ENCODE measurements around the gene CFAP210.
"Not testable (repeated sequence)": the region's sequence is repeated elsewhere in the genome, so short reads cannot be mapped to it uniquely, and the experiment has no call there.

Gene CFAP210

GRCh38 chr2:169712791-169713227 lies 18.6 kb upstream of the CFAP210 start:
- DNase-seq: no peak

GRCh38 chr2:169711751-169712509 lies 17.7 kb upstream of the CFAP210 start:
- DNase-seq: no peak

GRCh38 chr2:169709981-169710380 lies 15.8 kb upstream of the CFAP210 start:
- DNase-seq: no peak

GRCh38 chr2:169709331-169709730 lies 15.1 kb upstream of the CFAP210 start:
- no peak for DNase-seq

DNA sequence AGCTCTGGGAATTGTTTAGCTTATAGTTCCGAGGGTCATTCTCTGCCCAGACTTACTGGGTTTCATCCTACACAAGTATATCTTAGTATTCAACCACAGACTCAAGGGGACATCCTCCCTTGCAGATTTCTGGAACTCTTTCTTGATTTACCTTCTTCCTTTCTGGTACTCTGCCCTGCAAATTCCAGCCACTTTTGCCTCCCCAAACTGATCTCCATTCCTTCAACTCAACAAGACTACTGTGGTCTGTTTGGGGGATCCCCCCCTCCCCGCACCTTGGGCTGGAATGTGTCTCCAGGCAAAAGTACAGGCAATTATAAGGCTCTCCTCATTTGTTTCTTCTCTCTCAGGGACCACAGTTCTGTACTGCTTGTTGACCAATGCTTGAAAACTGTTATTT lies 13.4 kb upstream of the CFAP210 start:
- DNase-seq: no peak

DNA sequence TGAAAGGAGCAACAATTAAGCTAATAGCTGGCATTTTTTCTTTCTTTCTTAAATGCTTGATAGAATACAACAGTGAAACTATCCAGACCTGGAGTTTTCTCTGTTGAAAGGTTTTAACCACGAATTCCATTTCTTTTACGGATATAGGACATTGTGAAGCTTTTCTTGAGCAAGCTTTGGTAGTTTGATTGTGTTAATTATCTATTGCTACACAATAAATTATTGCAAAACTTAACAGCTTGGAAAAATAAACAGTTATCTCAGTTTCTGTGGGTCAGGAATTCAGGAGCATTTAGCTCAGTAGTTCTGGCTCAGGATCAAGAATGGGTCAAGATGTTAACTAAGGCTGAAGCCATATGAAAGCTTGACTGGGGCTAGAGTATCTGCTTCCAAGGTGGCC lies 11.7 kb upstream of the CFAP210 start:
- no peak for DNase-seq

DNA sequence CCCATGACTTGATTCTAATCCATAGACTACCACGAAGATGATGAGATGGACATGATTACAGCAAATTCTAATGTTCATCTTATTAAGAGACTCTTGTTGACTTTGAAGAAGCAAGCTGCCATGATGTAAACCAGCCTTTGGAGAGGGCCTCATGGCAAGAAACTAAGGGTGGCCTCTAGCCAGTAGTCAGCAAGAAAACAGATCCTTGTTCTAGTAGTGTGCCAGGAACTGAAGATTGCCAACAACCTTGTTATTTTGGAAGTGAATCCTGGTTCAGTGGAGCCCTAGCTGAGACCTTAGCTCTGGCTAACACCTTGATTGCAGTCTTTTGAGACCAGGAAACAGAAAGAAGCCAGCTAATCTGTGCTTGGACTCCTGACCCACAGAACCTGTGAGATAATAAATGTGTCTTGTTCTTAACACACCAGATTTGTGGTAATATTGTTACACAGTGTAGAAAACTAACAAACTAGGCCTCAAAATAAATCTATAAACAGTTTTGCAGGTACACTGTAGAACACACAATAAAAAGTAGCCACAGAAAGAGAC lies 10.0 kb upstream of the CFAP210 start:
- DNase-seq: no peak

GRCh38 chr2:169702996-169703395 lies 8.8 kb upstream of the CFAP210 start:
- DNase-seq: no peak

DNA sequence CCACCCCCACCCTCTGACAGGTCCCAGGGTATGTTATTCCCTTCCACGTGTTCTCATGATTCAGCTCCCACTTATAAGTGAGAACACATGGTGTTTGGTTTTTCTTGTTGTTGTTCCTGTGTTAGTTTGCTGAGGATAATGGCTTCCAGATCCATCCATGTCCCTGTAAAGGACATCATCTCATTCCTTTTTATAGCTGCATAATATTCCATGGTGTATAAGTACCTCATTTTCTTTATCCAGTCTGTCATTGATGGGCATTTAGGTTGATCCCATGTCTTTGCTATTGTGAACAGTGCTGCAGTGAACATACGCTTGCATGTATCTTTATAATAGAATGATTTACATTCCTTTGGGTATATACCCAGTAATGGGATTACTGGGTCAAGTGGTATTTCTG lies 5.0 kb upstream of the CFAP210 start:
- not testable (repeated sequence) for DNase-seq

DNA sequence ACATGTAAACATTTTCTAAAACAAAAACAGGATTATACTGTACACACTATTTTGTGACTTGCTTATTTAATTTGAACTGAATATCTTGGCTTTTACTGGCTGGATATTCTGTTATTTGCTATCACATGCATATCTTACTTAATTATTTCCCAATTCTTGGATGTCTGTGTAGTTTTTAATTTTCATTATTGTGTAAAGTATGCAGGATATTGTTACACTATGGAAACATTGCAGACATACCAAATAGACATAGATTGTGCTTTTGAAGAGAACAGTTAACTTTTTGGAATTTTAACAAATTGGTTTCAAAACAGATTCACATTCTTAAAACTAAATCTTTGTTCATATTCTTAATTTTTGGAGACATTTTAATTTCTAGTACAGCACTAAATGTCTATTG lies 2.2 kb upstream of the CFAP210 start:
- DNase-seq: no peak

- no peak for DNase-seq
These were observed 672 bp upstream of the CFAP210 start for GRCh38 chr2:169694894-169695260.

DNA sequence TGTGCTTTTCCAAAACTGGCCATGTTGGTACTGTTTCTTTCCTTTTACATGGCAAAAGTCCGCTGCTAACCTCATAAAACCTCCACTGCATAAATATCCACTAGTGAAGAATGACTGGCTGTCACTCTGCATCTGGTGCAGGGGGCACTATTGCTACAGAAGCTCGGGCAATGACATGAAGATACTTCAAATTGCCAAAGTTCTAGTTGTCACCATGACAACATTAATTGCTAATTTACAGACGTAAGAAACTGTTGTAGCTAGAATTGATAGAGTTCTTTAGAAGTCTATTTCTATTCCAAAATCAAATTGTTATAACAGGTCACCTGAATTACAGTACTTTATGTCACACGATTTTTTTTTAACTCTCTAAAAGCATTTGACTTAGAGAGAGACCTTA lies 845 bp downstream of the CFAP210 start:
- DNase-seq: no peak

GRCh38 chr2:169692718-169693117 lies 1.5 kb downstream of the CFAP210 start:
- no peak for DNase-seq

DNA sequence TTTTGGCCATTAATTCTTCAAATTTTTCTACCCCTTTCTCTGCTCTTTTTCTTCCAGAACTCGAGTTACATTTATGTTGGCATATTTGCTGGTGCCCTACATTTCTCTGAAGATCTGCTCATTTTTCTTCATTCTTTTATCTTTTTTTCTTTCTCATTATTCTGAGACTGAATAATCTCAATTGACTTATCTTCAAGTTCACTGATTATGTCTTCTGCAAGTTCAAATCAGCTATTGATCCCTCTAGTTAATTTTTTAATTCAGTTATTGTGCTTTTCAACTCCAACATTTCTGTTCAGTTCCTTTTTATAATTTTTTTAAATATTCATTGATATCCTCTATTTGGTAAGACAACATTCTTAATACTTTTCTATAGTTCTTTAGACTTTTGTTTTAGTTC lies 3.2 kb downstream of the CFAP210 start:
- DNase-seq: no peak

GRCh38 chr2:169687943-169688342 lies 6.3 kb downstream of the CFAP210 start:
- DNase-seq: not testable (repeated sequence)

GRCh38 chr2:169686825-169687224 lies 7.4 kb downstream of the CFAP210 start:
- DNase-seq: not testable (repeated sequence)

DNA sequence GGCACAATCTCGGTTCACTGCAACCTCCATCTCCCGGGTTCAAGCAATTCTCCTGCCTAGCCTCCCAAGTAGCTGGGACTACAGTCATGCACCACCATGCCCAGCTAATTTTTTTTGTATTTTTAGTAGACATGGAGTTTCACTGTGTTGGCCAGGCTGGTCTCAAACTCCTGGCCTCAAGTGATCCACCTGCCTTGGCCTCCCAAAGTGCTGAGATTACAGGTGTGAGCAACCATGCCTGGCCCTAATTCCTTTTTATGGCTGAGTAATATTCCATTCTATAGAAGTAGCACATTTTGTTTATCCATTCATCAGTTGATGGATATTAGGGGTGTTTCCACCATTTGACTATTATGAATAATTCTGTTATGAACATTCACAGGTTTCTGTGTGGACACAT lies 9.5 kb downstream of the CFAP210 start:
- not testable (repeated sequence) for DNase-seq

GRCh38 chr2:169684135-169684565 lies 10.1 kb downstream of the CFAP210 start:
- no peak for DNase-seq

GRCh38 chr2:169683425-169684134 lies 10.6 kb downstream of the CFAP210 start:
- no peak for DNase-seq

GRCh38 chr2:169683054-169683424 lies 11.2 kb downstream of the CFAP210 start:
- DNase-seq: no peak

DNA sequence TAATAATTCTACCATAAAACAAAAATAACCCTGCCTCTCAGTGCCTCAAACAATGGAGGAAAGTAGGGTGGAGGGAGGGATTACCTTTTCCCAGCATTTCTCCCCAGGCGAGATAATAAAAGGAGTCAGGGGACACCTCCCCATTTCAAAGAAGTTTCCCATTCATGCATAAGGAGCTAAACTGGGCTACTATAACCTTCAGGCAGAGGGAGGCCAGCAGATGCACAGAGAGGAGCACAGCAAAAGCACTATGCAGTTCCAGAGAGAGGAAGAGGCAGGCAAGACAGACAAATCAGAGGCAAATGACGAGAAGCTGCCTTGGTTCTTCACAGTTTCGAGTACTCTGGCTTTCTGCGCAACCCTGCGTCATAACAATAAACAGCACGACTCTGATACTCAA lies 17.4 kb downstream of the CFAP210 start:
- DNase-seq: no peak

DNA sequence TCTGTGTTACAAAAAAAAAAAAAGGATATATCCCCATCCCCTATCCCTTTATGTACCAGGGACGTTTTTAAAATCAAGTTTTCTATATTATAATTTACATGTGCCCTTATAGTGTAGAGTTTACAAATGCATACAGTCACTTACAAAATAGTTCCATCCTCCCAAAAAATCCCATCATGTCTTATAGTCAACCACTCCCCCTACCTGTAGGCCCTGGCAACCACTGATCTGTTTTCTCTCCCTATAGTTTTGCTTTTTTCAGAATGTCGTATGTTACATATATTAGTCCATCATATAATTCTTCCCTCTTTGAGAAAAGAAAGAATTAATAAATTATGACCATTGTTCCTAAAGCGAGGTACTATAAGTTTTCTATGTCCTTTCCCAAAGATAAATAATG lies 17.8 kb downstream of the CFAP210 start:
- no peak for DNase-seq

GRCh38 chr2:169673921-169674320 lies 20.3 kb downstream of the CFAP210 start:
- no peak for DNase-seq

- no peak for DNase-seq
These were observed 21.1 kb downstream of the CFAP210 start for GRCh38 chr2:169673106-169673505.

All from NCI-H1048 (cell line).